AG08395 (cell line): ENCODE results near the gene COPE.

Source experiments
- DNase-seq: peaks from one replicate; pipeline ENCODE4 v3.0.0; 2012; ENCODE audit warnings: mixed read lengths, low spot score

COPE gene

GRCh38 chr19:18866800-18867123 lies 52.4 kb downstream of the COPE start:
- DNase-seq, result no peak

GRCh38 chr19:18865973-18866799 lies 53.0 kb downstream of the COPE start:
- peak; percentile 90 for DNase-seq

GRCh38 chr19:18865106-18865972 lies 53.8 kb downstream of the COPE start:
- DNase-seq, result no peak

- no peak for DNase-seq
Measured at GRCh38 chr19:18863843-18864362, 55.3 kb downstream of the COPE start.

- DNase-seq, result no peak
Measured at GRCh38 chr19:18862976-18863842, 56.0 kb downstream of the COPE start.

GRCh38 chr19:18861917-18862316 lies 57.3 kb downstream of the COPE start:
- no peak for DNase-seq

- no peak for DNase-seq
Measured at GRCh38 chr19:18861235-18861634, 58.0 kb downstream of the COPE start.

- DNase-seq, result no peak
Measured at GRCh38 chr19:18860725-18861124, 58.5 kb downstream of the COPE start.

GRCh38 chr19:18860302-18860700 lies 58.9 kb downstream of the COPE start:
- no peak for DNase-seq

- no peak for DNase-seq
Measured at GRCh38 chr19:18859676-18860301, 59.4 kb downstream of the COPE start.

- DNase-seq, result no peak
Measured at GRCh38 chr19:18858906-18859646, 60.1 kb downstream of the COPE start.

GRCh38 chr19:18857223-18857622 lies 62.0 kb downstream of the COPE start:
- DNase-seq, result no peak

- peak; percentile 52 for DNase-seq
Measured at GRCh38 chr19:18856385-18857126, 62.6 kb downstream of the COPE start.

- no peak for DNase-seq
Measured at GRCh38 chr19:18855647-18856384, 63.4 kb downstream of the COPE start.

GRCh38 chr19:18854982-18855381 lies 64.2 kb downstream of the COPE start:
- no peak for DNase-seq

GRCh38 chr19:18853755-18854427 lies 65.3 kb downstream of the COPE start:
- DNase-seq, result no peak

- DNase-seq, result no peak
Measured at GRCh38 chr19:18852648-18853047, 66.5 kb downstream of the COPE start.

GRCh38 chr19:18851673-18852325 lies 67.4 kb downstream of the COPE start:
- no peak for DNase-seq
